Right forelimb (tissue), 1 donor: Measurements from ENCODE around the gene IFNG.
"Not testable (repeated sequence)": the region's sequence is repeated elsewhere in the genome, so short reads cannot be mapped to it uniquely, and the experiment has no call there.

Source experiments
- DNase-seq: peaks from one replicate; pipeline ENCODE4 v3.0.0-alpha.2; 2018

The IFNG gene

GRCh38 chr12:68159681-68160304, at the start of gene IFNG:
IFNG (minus strand) TSS chr12:68159740; CDS start chr12:68159615, 125 bp downstream.
- DNase-seq, result no peak

DNA sequence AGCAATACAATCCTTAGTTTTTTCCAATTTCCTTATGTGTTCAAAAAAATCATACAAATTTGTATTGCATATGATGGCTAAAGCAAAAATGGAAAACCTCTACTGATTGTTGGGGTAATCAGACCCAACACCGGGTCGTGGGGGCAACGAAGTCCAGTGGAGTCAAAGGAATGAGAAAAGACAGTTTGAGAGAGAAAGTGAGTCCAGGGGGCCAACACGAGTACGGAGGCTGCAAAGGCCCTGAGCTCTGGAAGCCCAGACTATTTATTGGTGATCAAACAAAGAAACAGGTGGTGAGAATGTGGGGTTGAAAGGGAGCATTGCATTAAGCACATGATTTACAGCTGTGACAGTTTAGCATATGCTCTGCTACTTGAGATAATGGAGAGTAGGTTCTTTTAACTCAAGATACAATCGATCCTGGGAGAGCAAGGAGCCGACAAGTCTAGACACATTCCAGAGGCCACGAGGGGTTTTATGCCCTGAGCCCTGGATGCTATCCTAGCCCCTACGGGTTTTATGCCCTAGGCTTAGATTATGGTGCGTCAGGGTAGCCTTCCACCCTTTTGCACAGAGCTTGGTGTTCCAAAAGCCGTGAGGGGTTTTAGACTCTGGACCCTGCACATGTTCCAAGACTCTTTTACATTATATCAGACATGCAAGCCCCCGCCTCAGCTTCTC, 49.6 kb upstream of the IFNG start:
- not testable (repeated sequence) for DNase-seq

DNA sequence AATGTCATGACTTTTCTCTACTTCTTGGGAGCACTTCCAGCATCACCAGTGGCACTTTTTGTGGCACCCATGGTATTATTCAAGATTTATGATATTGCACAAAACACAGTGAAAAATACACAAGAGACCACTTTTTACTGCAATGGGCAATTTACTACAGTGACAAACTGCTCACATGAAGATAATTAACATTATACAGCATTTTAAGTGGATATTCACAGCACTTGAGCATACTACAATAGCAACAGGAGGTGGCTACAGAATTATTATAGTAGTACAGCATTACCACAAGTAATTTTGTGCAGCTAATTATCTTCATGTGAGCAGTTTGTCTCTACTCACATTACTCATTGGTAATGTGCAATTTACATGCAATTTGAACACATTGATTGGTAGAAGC, 47.7 kb upstream of the IFNG start:
- no peak for DNase-seq

- DNase-seq, result no peak
Measured at GRCh38 chr12:68206446-68206845, 46.9 kb upstream of the IFNG start.

- no peak for DNase-seq
Measured at GRCh38 chr12:68203460-68203875, 43.9 kb upstream of the IFNG start.

DNA sequence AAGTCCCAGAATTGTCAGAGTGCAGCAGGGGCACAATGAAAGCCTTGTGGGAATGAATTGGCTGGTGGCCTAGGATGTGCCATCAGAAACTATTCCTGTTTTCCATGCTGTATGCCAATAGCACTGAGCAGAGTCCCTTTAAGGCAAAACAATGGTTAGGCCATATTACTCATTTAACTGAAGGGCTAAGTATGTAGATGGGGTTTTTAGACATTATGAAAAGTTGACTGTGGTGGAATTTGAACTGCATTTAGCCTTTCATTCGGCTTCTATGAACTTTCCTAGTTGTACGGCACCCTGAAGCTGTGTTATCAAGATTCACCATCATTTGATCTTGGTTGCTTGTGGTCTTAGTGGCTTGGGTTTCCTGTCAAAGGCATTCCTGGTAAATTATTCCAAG, 41.3 kb upstream of the IFNG start:
- no peak for DNase-seq

GRCh38 chr12:68199127-68199526, 39.6 kb upstream of the IFNG start:
- DNase-seq, result no peak

- DNase-seq, result no peak
Measured at GRCh38 chr12:68198507-68199086, 39.1 kb upstream of the IFNG start.

DNA sequence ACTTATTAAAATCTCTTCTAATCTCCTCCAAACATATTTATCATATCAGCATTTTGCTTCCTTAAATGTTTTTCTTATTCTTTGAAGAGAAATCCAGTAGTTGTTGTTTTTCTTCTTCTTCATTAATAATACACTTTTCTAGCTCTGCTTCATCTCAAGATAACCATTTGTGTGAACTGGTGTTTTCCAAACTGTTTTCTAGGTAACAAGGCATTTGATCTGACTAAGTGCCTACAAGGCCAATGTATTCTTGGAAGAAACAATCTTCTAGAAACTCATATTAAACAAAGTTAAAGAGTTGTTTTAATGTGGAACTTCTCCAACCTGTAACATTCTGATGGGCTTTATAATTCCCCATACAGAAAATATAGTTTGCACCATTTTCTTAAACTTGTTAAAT, 30.8 kb upstream of the IFNG start:
- no peak for DNase-seq

DNA sequence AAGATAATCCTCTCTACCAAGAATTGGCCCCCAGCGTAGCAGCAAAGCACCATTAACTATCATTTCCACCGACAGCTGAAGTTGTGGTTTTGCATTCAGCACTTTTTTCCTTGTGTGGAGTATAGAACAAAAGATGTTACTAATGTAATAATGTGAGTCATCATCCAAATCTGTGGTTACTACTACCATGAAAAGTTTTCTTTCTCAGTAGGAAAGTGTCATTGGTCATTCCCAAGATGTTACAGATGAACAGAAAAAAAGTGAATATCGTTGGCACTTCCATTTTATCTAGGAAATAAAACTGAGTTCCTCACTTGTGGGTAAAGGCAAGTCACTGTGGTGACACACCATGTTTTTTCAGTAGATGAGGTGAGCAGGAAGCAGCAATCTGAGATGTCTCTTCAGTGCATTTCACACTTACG, 30.3 kb upstream of the IFNG start:
- DNase-seq, result no peak

GRCh38 chr12:68185598-68185997, 26.1 kb upstream of the IFNG start:
- DNase-seq, result no peak

DNA sequence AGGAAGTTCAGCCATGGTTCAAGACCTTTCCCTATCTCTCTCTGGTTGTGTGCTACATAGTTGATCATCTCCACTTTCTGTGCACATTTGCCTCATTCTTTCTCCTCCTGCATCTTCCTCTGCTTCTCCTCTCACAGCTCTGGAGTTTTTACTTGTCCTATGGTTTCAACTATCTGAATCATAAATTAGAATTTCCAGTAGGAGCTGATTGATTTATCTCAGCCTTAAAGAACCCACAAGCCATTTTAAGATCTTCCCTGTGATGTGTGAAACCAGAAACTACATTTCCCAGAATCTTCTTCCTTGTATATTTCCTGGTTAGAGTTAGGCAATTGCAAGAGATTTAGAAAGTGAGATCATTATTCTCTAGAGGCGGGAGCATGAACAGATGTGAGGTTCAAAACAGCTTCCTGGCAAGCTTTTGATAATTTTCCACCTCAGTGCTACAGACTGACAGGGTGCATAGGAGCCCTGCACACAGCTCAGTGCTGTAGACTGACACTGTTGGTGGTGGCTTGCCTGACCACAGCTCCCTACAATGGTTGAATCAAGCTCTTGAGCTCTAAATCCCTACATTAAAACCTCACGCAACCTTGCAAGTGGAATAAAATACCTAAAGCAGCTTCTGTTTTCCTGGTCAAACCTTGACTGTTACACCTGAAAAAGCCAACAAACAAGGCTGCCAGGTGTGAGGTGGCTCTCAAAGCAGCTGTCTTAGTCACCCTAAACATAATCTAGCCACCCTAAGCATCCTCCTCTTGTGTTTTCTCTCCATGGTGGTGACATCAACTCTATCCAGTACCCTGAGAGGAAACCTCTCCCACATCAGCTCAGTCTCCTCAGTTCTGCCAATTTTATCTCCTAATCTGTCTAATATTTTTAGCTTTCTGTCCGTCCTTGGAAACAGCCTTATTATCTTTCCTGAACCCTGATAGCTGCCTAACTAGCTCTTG, 21.5 kb upstream of the IFNG start:
- no peak for DNase-seq

GRCh38 chr12:68178774-68179439, 19.4 kb upstream of the IFNG start:
- no peak for DNase-seq

DNA sequence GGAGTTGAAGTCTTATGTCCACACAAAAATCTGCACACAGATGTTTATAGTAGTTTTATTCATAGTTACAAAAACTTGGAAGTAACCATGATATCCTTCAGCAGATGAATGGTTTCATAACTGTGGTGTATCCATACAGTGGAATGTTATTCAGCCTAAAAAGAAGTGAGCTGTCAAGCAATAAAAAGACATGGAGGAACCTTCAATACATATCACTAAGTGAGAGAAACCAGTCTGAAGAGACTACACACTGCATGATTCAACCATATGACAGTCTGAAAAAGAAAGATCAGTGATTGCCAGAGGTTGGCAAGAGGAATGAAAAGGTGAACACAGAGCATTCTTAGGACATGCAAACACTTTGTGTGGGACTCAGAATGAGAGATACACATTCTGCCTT, 18.6 kb upstream of the IFNG start:
- DNase-seq, result no peak

- DNase-seq, result no peak
Measured at GRCh38 chr12:68177562-68177961, 18.0 kb upstream of the IFNG start.

DNA sequence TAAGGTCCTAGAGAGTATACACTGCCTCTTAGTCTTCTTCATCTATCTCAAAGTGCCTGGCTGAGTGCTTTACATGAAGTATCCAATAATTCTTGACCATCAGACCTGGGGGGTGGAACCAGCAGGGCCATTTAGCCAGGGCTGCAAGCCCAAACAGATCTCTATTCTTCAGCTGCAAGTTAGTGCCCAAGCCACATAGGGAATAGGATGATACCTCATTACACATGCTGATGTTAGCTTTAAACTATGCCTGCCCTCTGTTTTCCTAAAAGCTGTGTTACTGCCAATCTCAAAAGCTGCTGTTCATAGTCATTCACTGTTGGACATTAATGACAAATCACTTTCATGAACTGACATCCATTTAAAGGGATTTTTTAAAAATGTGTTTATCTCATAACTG, 16.7 kb upstream of the IFNG start:
- no peak for DNase-seq

DNA sequence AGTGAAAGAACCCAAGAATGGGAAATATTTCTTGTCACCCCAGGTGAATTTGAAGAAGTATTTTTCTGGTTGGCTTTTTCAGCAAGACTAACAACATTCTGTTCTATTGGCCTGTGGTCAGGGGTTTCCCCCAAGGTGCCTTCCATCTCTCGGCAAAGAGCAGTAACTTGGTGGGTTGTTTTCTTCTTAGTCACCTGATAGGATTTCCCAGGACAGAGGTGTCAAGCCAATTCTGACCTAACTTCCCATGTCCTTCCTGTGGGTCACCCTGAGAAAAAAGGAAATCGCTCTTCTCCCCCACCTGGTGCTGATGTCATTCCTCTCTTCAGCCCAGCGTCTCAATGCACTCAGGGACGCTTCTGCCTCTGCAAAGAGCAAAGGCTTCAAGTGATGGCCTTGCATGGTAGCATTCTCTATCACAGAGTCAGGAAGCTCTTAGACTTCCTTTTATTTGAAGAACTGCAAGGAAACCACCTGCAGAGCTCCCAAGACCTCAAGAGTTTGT, 16.1 kb upstream of the IFNG start:
- no peak for DNase-seq

GRCh38 chr12:68174761-68175160, 15.2 kb upstream of the IFNG start:
- DNase-seq, result not testable (repeated sequence)

- no peak for DNase-seq
Measured at GRCh38 chr12:68173792-68174191, 14.3 kb upstream of the IFNG start.

GRCh38 chr12:68170726-68171125, 11.2 kb upstream of the IFNG start:
- no peak for DNase-seq

- no peak for DNase-seq
Measured at GRCh38 chr12:68169213-68169889, 9.8 kb upstream of the IFNG start.

- DNase-seq, result no peak
Measured at GRCh38 chr12:68166317-68166831, 6.8 kb upstream of the IFNG start.
